ENCODE data around the gene ANTKMT. TPM values are rescaled to one million over a fixed set of nuclear protein-coding genes. Genes with fewer than 3 reads are reported as not detected.

The ANTKMT gene
- total and polyA plus RNA-seq, 4 donors = 14.0 to 29.7 (median 19.7) TPM

- DNase-seq (ENCODE audit: low spot score) = no peak
Measured at GRCh38 chr16:763369-764183, 42.6 kb downstream of the ANTKMT start.

GRCh38 chr16:764184-764750, 43.3 kb downstream of the ANTKMT start:
- peaks cover 0 to 1% (median 0%) of the 10 kb centered on the region in 4 donors for H3K27me3 ChIP-seq (ENCODE audit: control insufficient read depth in 4 of 4, insufficient read depth in 4 of 4, low read length in 3 of 4)
- H3K36me3 ChIP-seq (ENCODE audit: control insufficient read depth in 4 of 4, insufficient read depth in 3 of 4, low read depth in 1 of 4, low read length in 3 of 4) = no peaks in the 10 kb centered on the region
- H3K9ac ChIP-seq (ENCODE audit: low read depth in 1 of 2, low read length in 2 of 2) = no peak overlapping the region
- no peaks in the 10 kb centered on the region for H3K9me3 ChIP-seq (ENCODE audit: control insufficient read depth in 4 of 4, low read length in 3 of 4)
- H3K27ac ChIP-seq (ENCODE audit: low read depth in 1 of 2, low read length in 2 of 2) = no peak overlapping the region
- no peak overlapping the region for H3K4me3 ChIP-seq (ENCODE audit: low read depth in 1 of 3, low read length in 3 of 3)
- WGBS = 77% methylated on average over 20 of the region's 20 CpGs
- DNase-seq (ENCODE audit: low spot score) = no peak
- peaks cover 0 to 1% (median 0%) of the 10 kb centered on the region in 4 donors for H3K4me1 ChIP-seq (ENCODE audit: control insufficient read depth in 4 of 4, insufficient read depth in 4 of 4, low read length in 3 of 4)
- no peak for TF ChIP-seq ZBTB33 (IDR thresholded peaks at IDR 0.05)
- no peak for TF ChIP-seq HNF4G (IDR thresholded peaks at IDR 0.05)
- no peak for TF ChIP-seq SP1 (IDR thresholded peaks at IDR 0.05)
- no peak for TF ChIP-seq RXRA (IDR thresholded peaks at IDR 0.05)
- TF ChIP-seq RAD21 (IDR thresholded peaks at IDR 0.05) = no peak
- TF ChIP-seq CTCF (IDR thresholded peaks at IDR 0.05; ENCODE audit: low read depth, low read length, missing input control) = no peak
- no peak for TF ChIP-seq MAX (IDR thresholded peaks at IDR 0.05)
- no peak for TF ChIP-seq ATF3 (IDR thresholded peaks at IDR 0.05)
- TF ChIP-seq YY1 (IDR thresholded peaks at IDR 0.05) = no peak
- TF ChIP-seq EGR1 (IDR thresholded peaks at IDR 0.05; ENCODE audit: low read depth in 2 of 2) = no peak
- TF ChIP-seq FOXA2 (IDR thresholded peaks at IDR 0.05) = no peak
- no peak for TF ChIP-seq NR2F2 (IDR thresholded peaks at IDR 0.05)
- no peak for TF ChIP-seq HNF4A (conservative IDR thresholded peaks at IDR 0.05)
- TF ChIP-seq JUND (IDR thresholded peaks at IDR 0.05) = no peak
- TF ChIP-seq FOXA1 (IDR thresholded peaks at IDR 0.05) = no peak
- TF ChIP-seq TAF1 (conservative IDR thresholded peaks at IDR 0.05) = no peak

More at GRCh38 chr16:763369-764183, 42.6 kb downstream of the ANTKMT start:
- H3K9ac ChIP-seq (ENCODE audit: low read depth in 1 of 2, low read length in 2 of 2) = no peak overlapping the region
- peaks cover 0 to 1% (median 0%) of the 10 kb centered on the region in 4 donors for H3K4me1 ChIP-seq (ENCODE audit: control insufficient read depth in 4 of 4, insufficient read depth in 4 of 4, low read length in 3 of 4)
- no peaks in the 10 kb centered on the region for H3K27me3 ChIP-seq (ENCODE audit: control insufficient read depth in 4 of 4, insufficient read depth in 4 of 4, low read length in 3 of 4)
- H3K27ac ChIP-seq (ENCODE audit: low read depth in 1 of 2, low read length in 2 of 2) = no peak overlapping the region
- WGBS = 75% methylated on average over 21 of the region's 21 CpGs
- H3K36me3 ChIP-seq (ENCODE audit: control insufficient read depth in 4 of 4, insufficient read depth in 3 of 4, low read depth in 1 of 4, low read length in 3 of 4) = no peaks in the 10 kb centered on the region
- no peaks in the 10 kb centered on the region for H3K9me3 ChIP-seq (ENCODE audit: control insufficient read depth in 4 of 4, low read length in 3 of 4)
- H3K4me3 ChIP-seq (ENCODE audit: low read depth in 1 of 3, low read length in 3 of 3) = no peak overlapping the region
- TF ChIP-seq REST (IDR thresholded peaks at IDR 0.05) = no peak
- TF ChIP-seq EGR1 (IDR thresholded peaks at IDR 0.05; ENCODE audit: low read depth in 2 of 2) = no peak
- TF ChIP-seq HNF4G (IDR thresholded peaks at IDR 0.05) = no peak
- no peak for TF ChIP-seq RAD21 (IDR thresholded peaks at IDR 0.05)

Measured in liver (tissue), 9 donors.